CD4-positive, CD25-positive, alpha-beta regulatory T cell (primary cell): ENCODE results near the gene ARHGEF28. TPM values are rescaled to one million over a fixed set of nuclear protein-coding genes. Genes with fewer than 3 reads are reported as not detected.

ENCODE experiments used
- ATAC-seq, 2 donors: fragments of 150-1000 bp; cut with Tn5 transposase; one replicate each; pipeline ENCODE4 v1.10.0; 2021; ENCODE audit warnings: low read depth in 2 of 2, moderate number of reproducible peaks in 2 of 2, moderate library complexity in 1 of 2
- DNase-seq, 3 donors: peaks; one replicate each; pipeline versions ENCODE4 v3.0.0 to v3.0.0-alpha.2; 2012 to 2022; ENCODE audit warnings: mixed read lengths in 1 of 3
- H3K27ac ChIP-seq: one replicate; pipeline ENCODE4 v1.7.0; 2013; ENCODE audit warnings: mild to moderate bottlenecking, low read length; ENCODE audit not compliant: insufficient read depth, poor library complexity, severe bottlenecking
- H3K27me3 ChIP-seq: one replicate; pipeline ENCODE4 v1.7.0; 2013; ENCODE audit warnings: low read length; ENCODE audit not compliant: control insufficient read depth, insufficient read depth
- H3K36me3 ChIP-seq: one replicate; pipeline ENCODE4 v1.7.0; 2013; ENCODE audit warnings: mild to moderate bottlenecking, low read length, moderate library complexity; ENCODE audit not compliant: control insufficient read depth, insufficient read depth
- H3K4me1 ChIP-seq: 2 replicates; pipeline ENCODE4 v1.7.0; 2013; ENCODE audit warnings: mild to moderate bottlenecking, low read length; ENCODE audit not compliant: insufficient read depth, control insufficient read depth, poor library complexity, severe bottlenecking
- H3K4me3 ChIP-seq: one replicate; pipeline ENCODE4 v1.7.0; 2013; ENCODE audit warnings: low read depth, mild to moderate bottlenecking, low read length, moderate library complexity
- H3K9me3 ChIP-seq, 2 experiments: 1 replicate in 1 of 2; 2 replicates in 1 of 2; pipeline ENCODE4 v1.7.0; 2013; ENCODE audit warnings: low read length in 2 of 2, mild to moderate bottlenecking in 1 of 2, moderate library complexity in 1 of 2; ENCODE audit not compliant: control insufficient read depth in 2 of 2
- H3K27ac Mint-ChIP-seq, 3 donors: one replicate each; pipeline ENCODE4 v1.8.0; 2020 to 2022; ENCODE audit warnings: mild to moderate bottlenecking in 3 of 3, mixed read lengths in 3 of 3, moderate library complexity in 2 of 3
- H3K27me3 Mint-ChIP-seq: one replicate; pipeline ENCODE4 v1.8.0; 2022; ENCODE audit warnings: mild to moderate bottlenecking, mixed read lengths
- H3K36me3 Mint-ChIP-seq: one replicate; pipeline ENCODE4 v1.8.0; 2020; ENCODE audit warnings: mixed read lengths
- H3K4me1 Mint-ChIP-seq, 4 donors: one replicate each; pipeline ENCODE4 v1.8.0; 2020 to 2022; ENCODE audit warnings: mixed read lengths in 4 of 4, mild to moderate bottlenecking in 1 of 4
- H3K4me3 Mint-ChIP-seq, 4 donors: one replicate each; pipeline ENCODE4 v1.8.0; 2020 to 2022; ENCODE audit warnings: mild to moderate bottlenecking in 4 of 4, mixed read lengths in 4 of 4, moderate library complexity in 3 of 4
- H3K9me3 Mint-ChIP-seq, 7 donors: one replicate each; pipeline ENCODE4 v1.8.0; 2020 to 2022; ENCODE audit warnings: mixed read lengths in 7 of 7, mild to moderate bottlenecking in 3 of 7, moderate library complexity in 2 of 7
- polyA plus RNA-seq, 4 donors: library from polyadenylated mRNA; unstranded; fragments of 300-500 nt; fragmentation: Illumina TruSeq; gene quantifications; one replicate each; pipeline ENCODE4 v1.2.3, GENCODE V29; 2021
- total RNA-seq: library from RNA; stranded (reverse); gene quantifications from one replicate; pipeline ENCODE4 v1.2.3, GENCODE V29; 2022

Gene ARHGEF28
- total and polyA plus RNA-seq, 5 donors from 2014 or later, result not detected

DNA sequence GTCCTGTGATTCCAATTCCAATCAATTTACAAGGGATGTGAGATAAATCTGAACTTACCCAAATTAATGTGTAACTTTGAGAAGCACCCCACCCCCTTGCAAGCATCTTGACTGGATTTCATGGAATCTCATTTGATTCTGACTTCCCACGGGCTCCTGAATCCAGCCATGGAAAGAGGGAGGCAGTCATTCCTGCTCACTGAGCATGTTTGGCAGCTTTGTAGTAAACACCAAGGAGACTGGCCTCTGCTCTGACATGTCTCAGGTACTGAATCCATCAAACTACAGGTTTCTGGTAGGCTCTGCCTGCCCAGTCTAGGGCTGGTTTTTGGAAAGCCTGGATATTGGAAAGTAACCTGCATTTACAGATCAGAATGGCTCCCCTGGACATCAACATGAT, 357.6 kb downstream of the ARHGEF28 start:
- H3K27me3 ChIP-seq, result no peaks in the 10 kb centered on the region
- DNase-seq (no peak), ATAC-seq (no peak)
- peaks cover 8% of the 10 kb centered on the region for H3K27me3 Mint-ChIP-seq
- H3K4me1 Mint-ChIP-seq, result no peaks in the 10 kb centered on the region
- H3K36me3 Mint-ChIP-seq, result no peaks in the 10 kb centered on the region
- no peaks in the 10 kb centered on the region for H3K9me3 ChIP-seq
- H3K27ac Mint-ChIP-seq, result no peak overlapping the region
- H3K4me3 Mint-ChIP-seq, result no peak overlapping the region
- H3K4me1 ChIP-seq, result no peaks in the 10 kb centered on the region
- H3K36me3 ChIP-seq, result no peaks in the 10 kb centered on the region
- no peak overlapping the region for H3K4me3 ChIP-seq
- H3K27ac ChIP-seq, result no peak overlapping the region
- peaks cover 0 to 4% (median 0%) of the 10 kb centered on the region in 7 donors for H3K9me3 Mint-ChIP-seq

- ATAC-seq, result no peak
- H3K4me3 ChIP-seq, result no peak overlapping the region
These were observed 359.1 kb downstream of the ARHGEF28 start for GRCh38 chr5:73985145-73985544.

DNA sequence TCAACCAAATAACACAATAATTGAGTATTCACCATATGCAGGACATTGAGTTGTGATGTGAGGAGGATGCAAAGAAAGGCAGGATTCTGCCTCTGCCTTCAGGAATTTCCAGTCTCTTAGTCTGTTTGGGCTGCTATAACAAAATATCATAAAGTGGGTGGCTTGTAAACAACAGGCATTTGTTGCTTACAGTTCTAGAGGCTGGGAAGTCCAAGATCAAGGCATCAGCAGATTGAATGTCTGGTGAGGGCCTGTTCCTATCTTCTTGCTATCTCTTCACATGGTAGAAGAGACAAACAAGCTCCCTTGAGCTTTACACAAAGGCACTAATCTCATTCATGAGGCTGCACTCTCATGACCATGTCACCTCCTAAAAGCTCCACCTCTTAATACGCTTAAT, 360.7 kb downstream of the ARHGEF28 start:
- Histone ChIP-seq H3K27ac (no peak overlapping the region), H3K36me3 (no peaks in the 10 kb centered on the region), H3K4me1 (no peaks in the 10 kb centered on the region), H3K27me3 (no peaks in the 10 kb centered on the region), H3K9me3 (no peaks in the 10 kb centered on the region), H3K4me3 (no peak overlapping the region)
- H3K4me3 Mint-ChIP-seq, result no peak overlapping the region
- peaks cover 0 to 5% (median 1%) of the 10 kb centered on the region in 7 donors for H3K9me3 Mint-ChIP-seq
- H3K36me3 Mint-ChIP-seq, result no peaks in the 10 kb centered on the region
- no peaks in the 10 kb centered on the region for H3K4me1 Mint-ChIP-seq
- H3K27me3 Mint-ChIP-seq, result peaks cover 8% of the 10 kb centered on the region
- ATAC-seq (no peak), DNase-seq (no peak)
- H3K27ac Mint-ChIP-seq, result no peak overlapping the region

More at GRCh38 chr5:73985145-73985544, 359.1 kb downstream of the ARHGEF28 start:
- Histone ChIP-seq H3K4me1 (no peaks in the 10 kb centered on the region), H3K27me3 (no peaks in the 10 kb centered on the region), H3K27ac (no peak overlapping the region), H3K36me3 (no peaks in the 10 kb centered on the region), H3K9me3 (no peaks in the 10 kb centered on the region)
- Mint-ChIP-seq H3K36me3 (no peaks in the 10 kb centered on the region), H3K4me3 (no peak overlapping the region), H3K27me3 (peaks cover 8% of the 10 kb centered on the region), H3K4me1 (no peaks in the 10 kb centered on the region), H3K27ac (no peak overlapping the region), H3K9me3 (peaks cover 0 to 4% (median 0%) of the 10 kb centered on the region in 7 donors)
- no peak for DNase-seq

DNA sequence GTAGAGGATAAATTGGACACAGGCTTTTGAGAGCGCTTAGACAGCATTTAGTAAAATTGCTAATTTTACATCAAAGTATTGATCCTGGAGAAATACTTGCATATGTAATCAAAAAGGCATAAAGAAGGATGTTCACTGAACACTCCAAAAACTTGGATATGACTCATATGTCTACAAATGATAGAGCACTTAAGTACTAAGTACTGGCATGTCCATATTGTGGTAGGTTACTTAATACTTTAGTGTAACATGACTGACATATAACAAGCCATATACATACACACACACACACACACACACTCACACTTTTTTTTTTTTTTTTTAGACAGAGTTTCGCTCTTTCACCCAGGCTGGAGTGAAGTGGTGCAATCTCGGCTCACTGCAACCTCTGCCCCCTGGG, 361.9 kb downstream of the ARHGEF28 start:
- no peaks in the 10 kb centered on the region for H3K27me3 ChIP-seq
- no peaks in the 10 kb centered on the region for H3K4me1 Mint-ChIP-seq
- H3K9me3 ChIP-seq, result no peaks in the 10 kb centered on the region
- H3K27ac ChIP-seq, result no peak overlapping the region
- no peaks in the 10 kb centered on the region for H3K36me3 ChIP-seq
- H3K4me3 ChIP-seq, result no peak overlapping the region
- H3K36me3 Mint-ChIP-seq, result no peaks in the 10 kb centered on the region
- ATAC-seq, result no peak
- H3K4me1 ChIP-seq, result no peaks in the 10 kb centered on the region
- peaks cover 4% of the 10 kb centered on the region for H3K27me3 Mint-ChIP-seq
- peaks cover 0 to 5% (median 2%) of the 10 kb centered on the region in 7 donors for H3K9me3 Mint-ChIP-seq
- H3K27ac Mint-ChIP-seq, result no peak overlapping the region
- DNase-seq, result no peak
- H3K4me3 Mint-ChIP-seq, result no peak overlapping the region

DNA sequence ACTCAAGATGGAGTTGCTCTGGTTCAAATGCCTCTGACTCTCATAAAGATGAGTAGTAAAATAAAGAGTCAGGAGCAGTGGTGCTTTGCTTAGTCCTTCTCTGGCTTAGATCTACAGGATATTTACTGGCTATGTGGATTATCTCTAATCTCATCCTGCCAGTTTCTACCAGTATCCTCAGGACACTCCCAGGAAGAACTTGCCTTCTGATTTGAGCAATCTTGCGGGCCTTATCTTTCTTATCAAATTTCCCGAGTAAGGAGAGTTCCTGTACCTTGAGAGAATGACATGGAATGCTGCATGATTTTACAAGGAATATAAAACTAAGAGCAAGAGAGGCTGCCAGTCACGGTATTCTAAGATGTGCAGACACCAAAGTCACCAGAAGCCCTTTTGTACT, 364.0 kb downstream of the ARHGEF28 start:
- H3K27ac ChIP-seq, result no peak overlapping the region
- no peaks in the 10 kb centered on the region for H3K36me3 Mint-ChIP-seq
- DNase-seq, result no peak

More for the DNA sequence above, 364.0 kb downstream of the ARHGEF28 start:
- Mint-ChIP-seq H3K4me1 (no peaks in the 10 kb centered on the region), H3K27me3 (peaks cover 4% of the 10 kb centered on the region), H3K9me3 (peaks cover 0 to 10% (median 2%) of the 10 kb centered on the region in 7 donors), H3K4me3 (no peak overlapping the region), H3K27ac (no peak overlapping the region)
- no peaks in the 10 kb centered on the region for H3K4me1 ChIP-seq
- ATAC-seq, result no peak
- no peaks in the 10 kb centered on the region for H3K9me3 ChIP-seq
- no peak overlapping the region for H3K4me3 ChIP-seq
- no peaks in the 10 kb centered on the region for H3K36me3 ChIP-seq
- no peaks in the 10 kb centered on the region for H3K27me3 ChIP-seq

Other genes starting within 250 kb of the ARHGEF28 start
- gene FOXD1, start 177.4 kb upstream of the ARHGEF28 start, total RNA-seq, result not detected
- gene FOXD1, start 177.4 kb upstream of the ARHGEF28 start, polyA plus RNA-seq, result under 1 TPM in 1 of 4 donors, not detected in 3; 0.07 TPM
- 585 TPM for gene BTF3, start 127.8 kb upstream of the ARHGEF28 start, total RNA-seq
- gene BTF3, start 127.8 kb upstream of the ARHGEF28 start, polyA plus RNA-seq, result 100 to 1,000 TPM; 737 to 852 (median 796) TPM
- gene ANKRA2, start 60.6 kb upstream of the ARHGEF28 start, total RNA-seq, result 42.9 TPM
- gene ANKRA2, start 60.6 kb upstream of the ARHGEF28 start, polyA plus RNA-seq, result 10 to 100 TPM; 25.3 to 28.1 (median 26.0) TPM
- gene UTP15, start 60.5 kb upstream of the ARHGEF28 start, total RNA-seq, result 32.9 TPM
- 10 to 100 TPM in 2 of 4 donors, 1 to 10 TPM in 2; 4.9 to 13.1 (median 9.0) TPM for gene UTP15, start 60.5 kb upstream of the ARHGEF28 start, polyA plus RNA-seq